HG03025 (cell line): ENCODE data around the gene REPS2.
A peak's percentile ranks its signal among the peaks of the same experiment; 100 is the strongest.

ENCODE experiments used
- ATAC-seq: cut with Tn5 transposase; IDR thresholded peaks from one replicate; pipeline ENCODE4 v1.9.1; 2021; ENCODE audit warnings: mild to moderate bottlenecking, moderate library complexity; ENCODE audit not compliant: unreplicated experiment, low FRiP score

REPS2 gene

DNA sequence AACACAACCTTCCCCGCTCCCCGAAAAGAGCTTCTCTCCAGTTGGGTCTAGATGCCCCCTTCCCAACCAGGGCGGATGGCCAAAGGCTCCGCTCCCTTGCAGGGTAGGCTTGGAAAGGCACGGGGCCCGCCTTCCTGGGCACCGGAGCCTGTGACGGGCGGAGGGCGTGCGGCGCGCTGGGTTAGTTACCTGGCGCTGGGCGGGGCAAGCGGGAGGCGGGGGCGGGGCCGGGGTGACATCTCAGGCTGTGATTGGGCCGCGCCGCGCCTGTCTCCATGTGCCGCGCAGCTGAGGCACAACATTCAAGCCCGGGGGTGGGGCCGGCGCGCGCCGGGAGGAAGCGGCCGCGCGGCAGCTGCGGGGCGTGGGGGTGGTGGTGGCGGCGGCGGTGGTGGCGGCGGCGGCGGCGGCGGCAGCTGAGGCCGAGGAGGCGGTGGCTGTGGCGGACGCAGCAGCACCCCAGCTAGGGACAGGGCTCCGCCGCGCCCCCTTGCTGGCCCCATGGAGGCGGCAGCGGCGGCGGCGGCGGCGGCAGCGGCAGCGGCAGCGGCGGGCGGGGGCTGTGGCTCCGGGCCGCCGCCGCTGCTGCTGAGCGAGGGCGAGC, at the start of gene REPS2:
REPS2 (plus strand) TSS at position 298 of the 604 bp plus-strand sequence; CDS start at position 502, 204 bp downstream.
- peak; percentile 95 for ATAC-seq

DNA sequence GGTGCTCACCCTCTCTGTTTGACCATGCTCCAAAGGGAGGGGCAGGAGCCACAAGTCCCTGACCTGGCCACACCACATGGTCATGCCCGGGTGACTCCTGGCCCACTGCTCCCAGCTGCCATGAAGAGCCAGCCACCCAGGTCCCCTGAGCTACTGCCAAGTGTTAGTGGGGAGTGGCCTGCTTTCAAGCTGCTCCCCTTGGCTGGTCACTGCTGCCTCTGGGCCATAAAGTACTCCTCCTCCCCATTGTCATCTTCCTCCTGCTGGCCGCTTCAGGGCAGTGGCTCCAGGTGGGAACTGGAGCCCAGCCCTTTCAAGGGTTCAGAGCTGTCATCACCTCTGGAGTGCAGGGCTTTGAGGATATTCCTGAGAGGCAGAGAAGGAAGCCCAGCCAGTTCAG, 49.0 kb upstream of the REPS2 start:
- no peak for ATAC-seq

DNA sequence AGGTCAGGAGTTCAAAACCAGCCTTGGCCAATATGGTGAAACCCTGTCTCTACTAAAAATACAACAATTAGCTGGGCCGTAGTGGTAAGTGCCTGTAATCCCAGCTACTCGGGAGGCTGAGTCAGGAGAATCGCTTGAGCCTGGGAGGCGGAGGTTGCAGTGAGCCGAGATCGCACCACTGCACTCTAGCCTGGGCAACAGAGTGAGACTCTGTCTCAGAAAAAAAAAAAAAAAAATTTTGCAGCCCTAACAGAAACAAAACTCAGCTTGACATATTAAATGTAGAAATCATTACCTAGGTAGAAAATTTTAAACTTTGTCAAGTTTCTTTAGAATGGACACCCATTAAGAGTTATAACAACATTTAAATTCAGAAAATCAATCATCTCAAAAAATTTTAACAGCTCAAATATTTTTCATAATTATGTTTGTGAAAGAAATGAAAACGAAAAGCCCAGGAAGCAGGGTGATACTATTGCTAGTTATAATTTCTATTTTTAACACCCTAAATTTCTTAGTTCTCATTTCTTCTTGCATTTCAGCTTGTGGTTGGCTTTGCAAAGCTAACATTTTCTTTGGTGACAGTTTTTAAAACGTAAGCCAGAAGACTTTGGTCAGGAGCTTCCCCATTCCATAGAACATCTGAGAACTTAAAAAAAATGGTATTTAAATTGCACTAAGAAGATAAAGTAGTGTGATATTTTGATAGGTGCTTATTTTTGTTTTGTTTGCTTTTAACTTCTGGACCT, 43.0 kb upstream of the REPS2 start:
- peak; percentile 81 for ATAC-seq

DNA sequence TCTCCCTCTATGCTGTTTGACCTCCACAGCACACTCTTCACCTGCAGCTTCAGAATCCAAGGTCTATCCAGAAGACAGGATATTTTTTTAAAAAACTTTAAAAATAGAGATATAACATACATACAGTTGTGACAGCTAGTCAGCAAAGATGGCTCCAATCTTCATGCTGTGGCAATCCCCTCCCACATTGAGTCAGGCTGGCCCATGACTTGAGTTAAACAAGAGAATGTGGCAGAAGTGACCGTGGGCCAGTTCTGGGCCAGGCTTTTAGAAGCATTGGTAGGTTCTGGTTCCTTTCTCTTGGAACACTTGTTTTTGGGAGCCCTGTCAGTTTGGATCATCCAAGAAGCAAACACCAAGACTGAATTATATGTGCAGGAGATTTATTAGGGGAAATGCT, 36.1 kb upstream of the REPS2 start:
- no peak for ATAC-seq

DNA sequence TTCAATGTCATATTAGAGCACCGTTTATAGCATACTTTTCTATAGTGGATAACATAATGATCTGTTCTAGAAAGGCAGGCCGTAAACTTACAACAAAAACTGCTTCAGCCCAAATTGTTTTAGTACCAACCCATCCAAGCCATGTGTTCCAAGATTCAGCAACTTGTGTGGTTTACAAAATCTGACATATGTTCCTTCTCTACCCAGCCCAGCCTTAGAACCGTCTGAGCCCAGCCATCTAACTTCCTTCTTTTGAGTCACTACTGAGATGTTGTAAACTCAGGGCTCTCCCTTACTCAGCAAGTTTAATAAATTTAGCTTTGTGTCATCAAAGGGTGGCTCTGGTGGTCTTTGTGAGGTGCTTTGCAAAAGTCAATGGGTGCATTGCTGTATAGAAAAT, 32.4 kb upstream of the REPS2 start:
- ATAC-seq, result no peak

DNA sequence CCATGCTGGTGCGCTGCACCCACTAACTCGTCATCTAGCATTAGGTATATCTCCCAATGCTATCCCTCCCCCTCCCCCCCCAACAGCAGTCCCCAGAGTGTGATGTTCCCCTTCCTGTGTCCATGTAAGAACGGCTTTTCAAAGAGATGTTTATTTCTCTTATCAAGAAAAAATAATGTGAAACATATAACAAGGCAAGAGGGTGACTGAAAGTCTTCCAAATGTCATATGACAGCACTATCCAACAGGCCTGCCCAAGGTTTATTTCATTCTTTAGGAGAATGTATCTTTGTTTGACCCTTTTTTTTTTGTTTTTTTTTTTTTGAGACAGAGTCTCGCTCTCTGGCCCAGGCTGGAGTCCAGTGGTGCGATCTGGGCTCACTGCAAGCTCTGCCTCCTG, 29.9 kb upstream of the REPS2 start:
- ATAC-seq, result no peak

DNA sequence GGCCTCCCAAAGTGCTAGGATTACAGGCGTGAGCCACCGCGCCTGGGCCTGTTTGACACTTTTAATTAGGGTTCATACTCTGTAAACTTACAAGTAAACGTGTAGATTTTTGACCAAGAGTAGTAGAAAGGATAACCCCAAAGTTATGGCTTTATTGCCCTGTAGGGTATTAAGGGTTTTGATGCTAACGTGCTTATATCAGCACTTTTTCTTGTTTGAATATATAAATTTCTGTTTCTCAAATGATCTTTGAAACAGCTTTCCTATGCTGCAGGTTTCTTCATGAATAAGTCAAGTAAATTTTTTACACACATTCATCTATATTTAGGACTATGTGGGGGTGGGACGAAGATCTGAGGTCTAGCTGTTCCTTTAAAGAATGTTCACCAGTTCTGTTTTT, 29.3 kb upstream of the REPS2 start:
- ATAC-seq, result no peak

DNA sequence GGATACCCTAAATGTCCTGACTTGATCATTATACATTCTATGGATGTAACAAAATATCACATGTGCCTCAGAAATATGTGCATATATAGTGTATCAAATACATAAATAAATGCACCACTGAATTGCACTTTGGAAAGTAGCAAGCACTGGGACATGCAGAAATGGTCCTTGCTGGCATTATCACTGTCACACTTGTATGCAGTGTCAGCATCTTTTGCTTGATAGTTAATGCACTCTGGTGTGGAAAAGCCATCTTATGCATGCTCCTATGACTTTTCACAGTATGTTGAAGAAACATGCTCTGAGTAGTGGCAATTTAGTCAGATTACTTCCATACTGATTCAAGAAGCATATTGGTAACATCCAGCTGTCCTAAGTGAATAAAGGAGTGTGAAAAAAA, 27.5 kb upstream of the REPS2 start:
- no peak for ATAC-seq

DNA sequence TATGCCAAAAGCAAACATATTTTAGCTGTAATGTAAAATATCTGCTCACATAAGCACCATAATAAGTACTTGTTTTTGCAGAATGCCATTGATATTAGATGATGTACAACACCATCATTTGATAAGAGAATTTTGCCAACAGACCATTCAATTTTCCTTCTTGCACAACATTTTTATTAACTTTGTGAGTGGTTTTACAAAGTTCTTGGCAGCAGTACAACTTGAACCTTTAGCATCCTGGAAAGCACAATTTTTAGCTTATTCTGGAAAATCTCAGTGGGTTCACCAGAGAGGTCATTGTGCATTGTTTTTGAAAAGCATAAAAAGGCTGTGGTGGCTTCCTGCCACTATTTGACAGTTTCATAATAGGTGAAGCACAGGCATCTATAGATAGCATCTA, 26.4 kb upstream of the REPS2 start:
- no peak for ATAC-seq

DNA sequence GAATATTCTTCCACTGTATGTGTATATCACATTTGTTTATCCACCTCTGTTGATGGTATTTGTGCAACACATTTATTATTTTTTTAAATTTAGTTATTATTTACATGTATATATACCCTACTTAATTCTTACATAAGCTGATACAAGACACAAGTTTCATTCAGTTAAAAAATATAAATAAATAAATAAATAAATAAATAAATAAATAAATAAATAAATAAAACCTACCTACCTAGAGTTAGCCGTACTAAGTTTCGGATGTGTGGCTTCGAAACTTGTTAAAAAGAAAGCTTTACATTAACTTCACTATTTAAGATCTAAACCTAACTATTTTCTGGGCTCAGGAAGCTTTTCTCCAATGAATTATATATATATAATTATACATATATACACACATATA, 23.3 kb upstream of the REPS2 start:
- ATAC-seq, result no peak

DNA sequence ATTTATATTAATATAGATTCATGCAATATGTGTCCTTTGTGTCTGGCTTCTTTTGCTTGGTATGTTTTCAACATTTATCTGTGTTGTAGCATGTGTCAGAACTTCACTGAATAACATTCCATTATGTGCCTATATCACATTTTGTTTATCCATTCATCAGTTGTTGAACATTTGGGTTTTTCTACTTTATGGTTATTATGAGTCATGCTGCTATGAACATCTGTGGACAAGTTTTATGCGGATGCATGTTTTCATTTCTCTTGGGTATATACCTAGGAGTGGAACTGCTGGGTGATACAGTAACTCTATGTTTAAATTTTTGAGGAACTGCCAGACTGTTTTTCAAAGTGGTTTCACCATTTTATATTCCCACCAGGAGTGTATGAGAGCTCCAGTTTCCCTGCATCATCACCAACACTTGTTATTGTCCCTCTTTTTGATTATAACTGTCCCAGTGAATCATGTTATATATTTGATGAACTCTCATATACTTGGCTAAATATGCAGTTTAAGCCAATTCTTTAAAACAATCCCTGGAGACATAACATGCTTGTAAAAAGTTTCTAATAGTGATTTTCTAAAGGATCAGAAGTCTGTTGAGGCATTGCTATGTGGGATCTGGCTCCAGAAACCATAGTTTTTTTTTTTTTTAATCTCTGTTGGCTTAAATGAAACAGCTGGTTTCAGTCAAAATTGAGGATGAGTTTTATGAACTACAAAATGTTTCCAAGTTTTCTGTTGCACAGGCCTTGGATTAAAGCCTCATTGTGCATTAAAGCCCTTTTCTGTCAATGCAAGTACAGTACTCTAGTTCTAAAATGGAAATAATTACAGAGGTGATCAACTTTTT, 21.6 kb upstream of the REPS2 start:
- ATAC-seq, result no peak

DNA sequence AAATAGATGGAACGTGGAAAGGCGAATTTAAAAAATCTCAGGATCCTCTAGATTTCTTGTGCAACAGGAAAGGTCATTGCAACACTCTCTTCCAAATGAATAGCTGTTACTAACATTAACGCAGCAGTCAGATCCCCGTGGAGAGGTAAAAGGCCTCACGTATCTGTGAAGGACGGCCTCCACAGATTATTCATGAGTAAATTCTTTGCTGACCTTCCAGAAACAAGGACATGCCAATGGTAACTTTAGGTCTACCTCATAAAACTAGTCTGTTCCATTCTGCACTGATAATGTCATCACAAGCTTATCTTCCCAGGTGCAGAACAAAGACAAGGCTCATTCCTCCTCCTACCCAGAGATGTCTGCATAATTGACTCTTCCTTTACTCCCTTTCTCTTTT, 16.1 kb upstream of the REPS2 start:
- ATAC-seq, result no peak

DNA sequence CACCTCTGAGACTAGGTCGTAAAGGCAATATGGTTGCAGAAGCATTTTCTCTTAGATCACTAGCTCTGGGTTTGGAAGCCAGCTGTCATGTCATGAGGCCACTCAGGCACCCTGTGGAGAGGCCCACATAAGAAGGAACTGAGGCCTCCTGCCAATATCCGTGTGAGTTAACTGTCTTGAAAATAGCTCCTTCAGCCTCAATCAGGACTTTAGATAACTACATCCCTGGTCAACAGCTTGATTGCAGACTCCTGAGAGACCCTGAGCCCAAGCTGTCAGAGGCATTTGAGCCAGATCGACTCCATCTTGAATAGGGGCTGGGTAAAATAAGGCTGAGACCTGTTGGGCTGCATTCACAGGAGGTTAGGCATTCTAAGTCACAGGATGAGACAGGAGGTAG, 15.1 kb upstream of the REPS2 start:
- no peak for ATAC-seq

DNA sequence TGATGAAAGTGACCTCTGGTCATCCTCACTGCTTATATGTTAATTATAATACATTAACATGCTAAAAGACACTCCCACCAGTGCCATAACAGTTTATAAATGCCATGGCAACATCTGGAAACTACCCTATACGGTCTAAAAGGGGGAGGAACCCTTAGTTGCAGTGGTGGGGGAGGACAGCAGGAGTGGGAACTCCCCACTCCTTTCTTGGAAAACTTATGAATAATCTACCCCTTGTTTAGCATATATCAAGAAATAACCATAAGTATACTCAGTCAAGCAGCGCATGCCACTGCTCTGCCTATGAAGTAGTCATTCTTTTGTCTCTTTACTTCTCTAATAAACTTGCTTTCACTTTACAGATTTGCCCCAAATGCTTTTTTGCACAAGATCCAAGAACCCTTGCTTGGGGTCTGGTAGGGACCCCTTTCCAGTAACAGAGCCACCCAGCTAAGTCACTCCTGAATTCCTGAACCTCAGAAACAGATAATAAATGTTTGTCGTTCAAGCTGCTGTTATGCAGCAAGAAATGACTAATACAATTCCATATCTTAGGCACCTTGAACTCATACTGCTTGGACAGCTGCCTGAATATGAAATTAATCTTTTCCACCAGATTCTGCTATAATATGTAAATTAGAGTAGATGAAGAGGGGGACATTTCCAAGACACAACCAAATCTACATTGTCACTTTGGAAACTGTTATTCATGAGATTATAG, 14.4 kb upstream of the REPS2 start:
- no peak for ATAC-seq

DNA sequence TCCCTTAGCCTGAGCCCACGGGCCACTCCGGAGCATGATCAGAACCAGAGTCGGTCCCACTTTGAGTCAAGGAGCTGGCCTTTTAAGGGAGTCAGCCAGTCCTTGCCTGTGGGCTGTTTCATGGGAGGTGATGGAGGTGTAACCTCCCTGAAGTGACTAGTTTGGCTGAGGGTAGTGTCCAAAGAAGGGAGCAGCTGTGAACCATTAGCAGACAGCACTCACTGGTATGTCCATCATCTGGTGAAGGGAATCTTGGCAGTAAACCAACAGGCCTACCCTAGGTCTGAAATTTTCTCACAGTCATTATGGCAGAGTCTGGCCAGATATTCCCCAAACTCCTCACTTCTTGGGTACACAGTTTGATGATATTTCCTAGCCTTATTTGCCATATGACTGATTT, 12.3 kb upstream of the REPS2 start:
- ATAC-seq, result no peak

DNA sequence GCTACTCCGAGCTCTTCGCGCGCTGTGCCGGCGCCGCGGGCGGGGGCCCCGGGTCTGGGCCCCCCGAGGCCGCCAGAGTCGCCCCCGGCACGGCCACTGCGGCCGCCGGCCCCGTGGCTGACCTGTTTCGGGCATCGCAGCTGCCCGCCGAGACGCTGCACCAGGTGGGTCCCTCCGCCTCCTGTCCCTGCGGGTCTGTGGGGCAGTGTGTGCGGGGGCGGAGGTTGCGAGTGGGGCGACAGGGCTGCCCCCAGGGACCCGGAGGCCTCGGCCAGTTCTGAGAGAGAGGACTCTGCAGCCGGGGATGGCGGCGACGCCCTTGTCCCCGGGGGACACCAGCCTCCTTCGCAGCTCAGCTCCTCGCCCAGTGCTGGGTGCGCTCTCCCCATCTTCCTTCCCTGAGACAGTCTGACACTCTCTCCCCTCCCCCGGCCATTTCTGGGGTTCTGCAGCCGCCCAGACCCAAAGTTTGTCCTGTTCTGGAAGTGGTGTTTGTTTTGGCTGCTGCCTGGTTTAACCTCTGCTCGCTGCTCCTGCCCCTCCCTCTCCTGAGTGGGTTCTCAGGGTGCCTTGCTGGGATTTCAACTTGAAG, 609 bp downstream of the REPS2 start:
- peak; percentile 23 for ATAC-seq

DNA sequence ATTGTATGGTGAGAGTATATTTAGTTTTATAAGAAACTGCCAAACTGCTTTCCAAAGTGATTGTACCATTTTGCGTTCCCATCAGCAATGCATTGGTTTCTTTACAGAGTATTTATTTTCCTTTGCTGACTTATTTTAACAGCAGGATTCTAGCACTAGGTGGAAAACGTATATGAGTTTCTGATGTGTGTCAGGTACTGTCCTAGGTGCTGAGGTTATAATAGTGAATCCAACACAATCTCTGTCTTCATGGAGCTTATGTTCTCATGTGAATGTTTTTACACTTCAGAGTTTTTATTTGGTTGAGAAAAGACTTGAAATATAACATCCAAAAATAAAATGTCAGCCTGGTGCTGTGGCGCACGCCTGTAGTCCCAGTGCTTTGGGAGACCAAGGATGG, 4.0 kb downstream of the REPS2 start:
- no peak for ATAC-seq

DNA sequence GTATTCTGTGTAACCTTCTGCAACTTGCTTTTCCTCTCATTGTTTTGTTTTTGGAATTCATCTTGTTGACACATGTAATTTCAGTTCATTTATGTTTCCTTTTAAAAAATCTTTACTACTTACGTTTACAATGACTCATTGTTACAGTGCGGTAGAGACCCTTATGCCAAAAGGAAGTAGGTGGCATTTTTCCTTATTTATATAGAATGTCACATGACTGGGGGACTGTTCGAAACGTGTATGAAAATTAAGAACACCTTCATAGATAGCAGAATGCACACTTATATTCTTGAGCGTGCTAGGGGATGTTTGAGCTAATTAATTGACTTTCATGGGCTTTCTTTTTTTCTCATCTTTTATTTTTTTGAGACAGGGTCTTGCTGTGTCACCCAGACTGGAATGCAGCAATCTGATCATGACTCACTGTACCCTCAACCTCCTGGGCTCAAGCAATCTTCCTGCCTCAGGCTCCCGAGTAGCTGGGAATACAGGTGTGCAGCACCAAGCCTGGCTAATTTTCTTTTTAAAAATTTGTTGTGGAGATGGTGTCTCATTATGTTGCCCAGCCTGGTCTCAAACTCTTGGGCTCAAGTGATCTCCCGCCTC, 7.3 kb downstream of the REPS2 start:
- ATAC-seq, result no peak

DNA sequence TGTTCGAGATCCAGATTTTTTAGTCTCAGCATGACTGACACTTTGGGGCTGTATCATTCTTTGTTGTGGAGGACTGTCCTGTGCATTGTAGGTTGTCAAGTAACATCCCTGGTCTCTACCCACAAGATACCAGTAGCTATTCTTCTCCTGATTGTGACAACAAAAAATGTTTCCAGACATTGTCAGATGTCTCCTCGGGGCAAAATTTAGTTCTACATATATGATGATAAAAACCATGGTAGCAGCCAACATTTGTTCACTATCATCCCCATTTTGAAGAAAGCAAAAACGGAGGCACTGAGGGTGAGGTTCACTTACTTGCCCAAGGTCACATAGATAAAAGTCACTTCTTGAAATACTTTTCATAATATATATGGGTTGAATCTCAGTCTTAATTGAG, 11.3 kb downstream of the REPS2 start:
- ATAC-seq, result no peak

DNA sequence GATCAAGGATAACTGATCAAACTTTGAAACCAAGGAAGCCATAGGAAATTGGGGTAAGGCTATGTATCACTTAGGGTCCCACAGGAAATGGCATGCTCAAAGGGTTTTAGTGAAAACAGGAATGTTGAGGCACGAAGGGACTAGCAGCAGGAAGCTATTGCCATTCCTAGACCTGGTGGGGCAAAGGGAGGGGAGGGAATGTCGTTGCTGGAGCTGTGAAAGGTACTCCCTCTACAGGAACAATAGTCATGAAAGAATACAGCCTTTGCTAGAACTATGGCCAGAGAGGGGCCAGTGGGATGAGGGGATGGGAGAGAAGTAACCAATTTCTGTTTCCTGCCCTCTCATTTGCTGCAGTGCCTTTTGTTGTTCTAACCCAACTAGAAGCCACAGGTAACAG, 11.9 kb downstream of the REPS2 start:
- no peak for ATAC-seq
